Cortex of kidney (tissue), 1 donor: ENCODE results near the gene ZNF544.
"Not testable (repeated sequence)": the region's sequence is repeated elsewhere in the genome, so short reads cannot be mapped to it uniquely, and the experiment has no call there.

Experiments used
- DNase-seq: peaks from one replicate; lab custom pipeline; 2025; lab: John Stamatoyannopoulos, UW

The ZNF544 gene

GRCh38 chr19:58305065-58305931, 76.6 kb downstream of the ZNF544 start, which contains the start of gene ERVK3-1:
Gene ERVK3-1 (plus strand): TSS chr19:58305377. CDS start chr19:58312169, 6,792 bp downstream.
- no peak for DNase-seq

GRCh38 chr19:58305932-58306323, 77.2 kb downstream of the ZNF544 start:
- DNase-seq: no peak

- DNase-seq: no peak
These were observed 79.0 kb downstream of the ZNF544 start for GRCh38 chr19:58307736-58308135.

- not testable (repeated sequence) for DNase-seq
These were observed 82.0 kb downstream of the ZNF544 start for GRCh38 chr19:58310685-58311084.

- DNase-seq: no peak
These were observed 82.7 kb downstream of the ZNF544 start for GRCh38 chr19:58311345-58311865.
